Esophagus muscularis mucosa (tissue), 4 donors: ENCODE measurements around the gene PTOV1. TPM values are rescaled to one million over a fixed set of nuclear protein-coding genes. Genes with fewer than 3 reads are reported as not detected.

Source experiments
- DNase-seq: peaks from one replicate; pipeline ENCODE4 v3.0.0-alpha.2; 2017; ENCODE audit errors: extremely low spot score
- H3K27ac ChIP-seq, 4 donors: fragments of 200-600 bp; sonication (generic); replicated peaks in 1 of 4; 1 replicate in 3 of 4; 2 replicates in 1 of 4; pipeline ENCODE4 v1.5.1; 2016 to 2019; ENCODE audit warnings: mild to moderate bottlenecking in 1 of 4
- H3K27me3 ChIP-seq, 4 donors: fragments of 200-600 bp; sonication (generic); one replicate each; pipeline versions ENCODE4 v1.5.1 to v1.6.0; 2016 to 2019
- H3K36me3 ChIP-seq, 4 donors: fragments of 200-600 bp; sonication (generic); one replicate each; pipeline ENCODE4 v1.5.1; 2016 to 2019
- H3K4me1 ChIP-seq, 4 donors: fragments of 200-600 bp; sonication (generic); one replicate each; pipeline ENCODE4 v1.5.1; 2016 to 2019
- H3K4me3 ChIP-seq, 4 donors: fragments of 200-600 bp; sonication (generic); 1 replicate in 2 of 4; 2 replicates in 2 of 4; pipeline ENCODE4 v1.5.1; 2016 to 2019; ENCODE audit warnings: mild to moderate bottlenecking in 4 of 4, moderate library complexity in 1 of 4
- H3K9me3 ChIP-seq, 4 donors: fragments of 200-600 bp; sonication (generic); 1 replicate in 3 of 4; 2 replicates in 1 of 4; pipeline ENCODE4 v1.5.1; 2016 to 2019
- CTCF ChIP-seq, 3 experiments: fragments of 200-600 bp in 2 of 3; fragments of 450-650 bp in 1 of 3; sonication (generic) in 2 of 3; IDR thresholded peaks; one replicate each; pipeline ENCODE4 v1.5.1; 2017 to 2019; ENCODE audit warnings: antibody characterized with exemption in 3 of 3, mild to moderate bottlenecking in 2 of 3, moderate library complexity in 1 of 3
- EP300 ChIP-seq: sonication (generic); formaldehyde crosslinking; IDR thresholded peaks from one replicate; pipeline ENCODE4 v1.6.1; 2017; ENCODE audit warnings: antibody characterized with exemption
- POLR2A ChIP-seq: fragments of 450-650 bp; IDR thresholded peaks from one replicate; pipeline ENCODE4 v1.6.1; 2017; ENCODE audit warnings: antibody characterized with exemption, moderate library complexity, mild to moderate bottlenecking, low read depth
- POLR2AphosphoS5 ChIP-seq, 2 donors: sonication (generic); formaldehyde crosslinking; IDR thresholded peaks; one replicate each; pipeline ENCODE4 v1.6.1; 2017; ENCODE audit warnings: antibody characterized with exemption in 2 of 2
- WGBS: methylation state at CpG from one replicate; pipeline ENCODE4 v1.1.5; 2018; 5-methylcytosine and 5-hydroxymethylcytosine counted together
- intact Hi-C: fragments of 100-400 bp; cut with DNase I; formaldehyde crosslinking; loops from one replicate; pipeline ENCODE4 v1.15.1; 2023
- total RNA-seq, 4 donors: library from RNA; depleted of rRNA; stranded (reverse); fragments of >200 nt; gene quantifications; one replicate each; pipeline versions ENCODE4 v1.1.0 to v1.2.1, GENCODE V29; 2016

PTOV1 gene
- total RNA-seq, 4 donors from 2014 or later, result 60.5 to 102 (median 84.4) TPM

GRCh38 chr19:49864890-49865289, 13.9 kb downstream of the PTOV1 start:
- peaks cover 37 to 69% (median 59%) of the 10 kb centered on the region in 4 donors for H3K4me1 ChIP-seq
- H3K9me3 ChIP-seq, result no peaks in the 10 kb centered on the region
- H3K27me3 ChIP-seq, result no peaks in the 10 kb centered on the region
- peak overlapping the region in 1 of 4 donors; percentile 12 for H3K4me3 ChIP-seq
- TF ChIP-seq POLR2AphosphoS5 (IDR thresholded peaks at IDR 0.05), result no peak
- WGBS, result 88% methylated on average over 12 of the region's 13 CpGs
- H3K27ac ChIP-seq, result peak overlapping the region; percentile 15 to 95 (median 76)
- intact Hi-C loops, result no loop called here
- DNase-seq, result no peak
- H3K36me3 ChIP-seq, result peaks cover 17 to 52% (median 49%) of the 10 kb centered on the region in 4 donors

GRCh38 chr19:49866933-49867782, 16.2 kb downstream of the PTOV1 start, which contains the start of gene PNKP:
PNKP (minus strand) TSS chr19:49867576; CDS start chr19:49867204, 372 bp downstream.
- DNase-seq, result peak; percentile 98
- under 1% methylated on average over 21 of the region's 65 CpGs for WGBS
- Histone ChIP-seq H3K27ac (peak within 1 kb of the TSS; percentile 89 to 96 (median 94)), H3K27me3 (no peaks in the 10 kb centered on the region), H3K4me1 (peaks cover 41 to 62% (median 58%) of the 10 kb centered on the region in 4 donors), H3K4me3 (peak within 1 kb of the TSS; percentile 64 to 95 (median 81)), H3K36me3 (peaks cover 6 to 45% (median 35%) of the 10 kb centered on the region in 4 donors), H3K9me3 (no peaks in the 10 kb centered on the region)
- TF ChIP-seq POLR2AphosphoS5 (IDR thresholded peaks at IDR 0.05), result peak; percentile 84 to 91
- no peak for TF ChIP-seq CTCF (IDR thresholded peaks at IDR 0.05)
- TF ChIP-seq EP300, result no peak
- peak; percentile 57 for TF ChIP-seq POLR2A
- intact Hi-C loops, result no loop called here

- TF ChIP-seq CTCF (IDR thresholded peaks at IDR 0.05), result no peak
- TF ChIP-seq POLR2A, result no peak
- no peak for TF ChIP-seq EP300
- no peak for TF ChIP-seq POLR2AphosphoS5 (IDR thresholded peaks at IDR 0.05)
- peak overlapping the region; percentile 89 to 96 (median 94) for H3K27ac ChIP-seq
- peaks cover 2 to 39% (median 29%) of the 10 kb centered on the region in 4 donors for H3K36me3 ChIP-seq
- 3% methylated on average over 12 of the region's 15 CpGs for WGBS
- no peaks in the 10 kb centered on the region for H3K27me3 ChIP-seq
- peaks cover 41 to 79% (median 58%) of the 10 kb centered on the region in 4 donors for H3K4me1 ChIP-seq
- no peaks in the 10 kb centered on the region for H3K9me3 ChIP-seq
- DNase-seq, result no peak
- peak overlapping the region; percentile 53 to 61 (median 60) for H3K4me3 ChIP-seq
- intact Hi-C loops, result no loop called here
Observed at GRCh38 chr19:49869009-49869483, 18.1 kb downstream of the PTOV1 start.

- peak; percentile 36 for TF ChIP-seq POLR2A
- peak in 1 of 2 donors; percentile 87 for TF ChIP-seq POLR2AphosphoS5 (IDR thresholded peaks at IDR 0.05)
- TF ChIP-seq EP300, result no peak
- peak in 1 of 3 experiments; percentile 15 for TF ChIP-seq CTCF (IDR thresholded peaks at IDR 0.05)
- intact Hi-C loops, result no loop called here
- WGBS, result 0% methylated on average over 10 of the region's 67 CpGs
- peak; percentile 99 for DNase-seq
- Histone ChIP-seq H3K27me3 (no peaks in the 10 kb centered on the region), H3K9me3 (no peaks in the 10 kb centered on the region), H3K4me3 (peak overlapping the region; percentile 59 to 64 (median 60)), H3K27ac (peak overlapping the region; percentile 89 to 96 (median 94)), H3K4me1 (peaks cover 44 to 81% (median 61%) of the 10 kb centered on the region in 4 donors), H3K36me3 (peaks cover 0 to 39% (median 25%) of the 10 kb centered on the region in 4 donors)
Observed at GRCh38 chr19:49869484-49870308, 18.7 kb downstream of the PTOV1 start.
